ENCODE measurements around the gene PRKAR1A. TPM values are rescaled to one million over a fixed set of nuclear protein-coding genes. Genes with fewer than 3 reads are reported as not detected.

PRKAR1A gene
- total and polyA plus RNA-seq, 2 donors = 183 to 326 TPM

DNA sequence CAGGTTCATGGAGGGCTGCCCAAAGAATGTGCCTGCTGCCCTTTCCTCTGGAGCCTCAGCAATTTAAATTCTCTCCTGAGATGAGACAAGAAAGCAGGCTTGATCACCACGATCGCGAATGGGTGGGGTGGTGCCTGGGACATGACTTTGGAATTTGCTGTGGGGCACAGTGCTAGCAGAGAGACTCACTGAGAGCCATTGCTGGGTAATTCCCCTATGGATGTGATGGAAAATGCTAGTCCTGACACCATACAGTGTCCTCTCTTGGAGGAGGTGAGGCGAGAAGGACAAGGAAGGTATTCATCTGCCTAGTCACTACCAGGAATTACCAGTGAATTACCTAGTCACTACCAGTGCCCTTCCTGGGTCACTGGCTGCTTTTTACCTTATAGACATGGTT, 73.4 kb downstream of the PRKAR1A start:
- 80% methylated on average over 4 of the region's 4 CpGs for WGBS
- H3K36me3 ChIP-seq (ENCODE audit: insufficient read depth) = no peaks in the 10 kb centered on the region
- H3K27ac ChIP-seq (ENCODE audit: low read depth) = no peak overlapping the region
- H3K4me3 ChIP-seq (ENCODE audit: low read depth, low read length) = no peak overlapping the region
- DNase-seq (ENCODE audit: extremely low spot score) = no peak
- no peaks in the 10 kb centered on the region for H3K4me1 ChIP-seq (ENCODE audit: insufficient read depth)

DNA sequence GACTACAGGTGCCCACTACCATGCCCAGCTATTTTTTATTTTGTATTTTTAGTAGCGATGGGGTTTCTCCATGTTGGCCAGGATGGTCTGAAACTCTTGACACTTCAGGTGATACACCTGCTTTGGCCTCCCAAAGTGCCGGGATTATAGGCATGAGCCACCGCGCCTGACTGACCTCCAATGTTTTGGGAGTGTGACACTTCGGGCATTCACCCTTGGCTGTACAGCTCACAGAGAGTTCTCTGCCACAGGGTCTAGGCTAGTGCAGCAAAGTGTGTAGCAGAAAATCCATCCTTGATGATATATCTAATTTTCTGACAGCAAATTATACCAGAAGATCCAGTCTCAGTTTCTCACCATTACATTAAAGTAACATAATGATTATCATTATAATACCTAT, 74.8 kb downstream of the PRKAR1A start:
- no peak overlapping the region for H3K4me3 ChIP-seq (ENCODE audit: low read depth, low read length)
- 98% methylated on average over 5 of the region's 5 CpGs for WGBS
- H3K4me1 ChIP-seq (ENCODE audit: insufficient read depth) = no peaks in the 10 kb centered on the region
- no peaks in the 10 kb centered on the region for H3K36me3 ChIP-seq (ENCODE audit: insufficient read depth)
- DNase-seq (ENCODE audit: extremely low spot score) = no peak
- no peak overlapping the region for H3K27ac ChIP-seq (ENCODE audit: low read depth)

GRCh38 chr17:68587847-68588246, 75.6 kb downstream of the PRKAR1A start:
- H3K4me3 ChIP-seq (ENCODE audit: low read depth, low read length) = no peak overlapping the region
- WGBS = 87% methylated on average over 2 of the region's 2 CpGs
- H3K36me3 ChIP-seq (ENCODE audit: insufficient read depth) = no peaks in the 10 kb centered on the region
- DNase-seq (ENCODE audit: extremely low spot score) = no peak
- no peaks in the 10 kb centered on the region for H3K4me1 ChIP-seq (ENCODE audit: insufficient read depth)
- H3K27ac ChIP-seq (ENCODE audit: low read depth) = no peak overlapping the region

DNA sequence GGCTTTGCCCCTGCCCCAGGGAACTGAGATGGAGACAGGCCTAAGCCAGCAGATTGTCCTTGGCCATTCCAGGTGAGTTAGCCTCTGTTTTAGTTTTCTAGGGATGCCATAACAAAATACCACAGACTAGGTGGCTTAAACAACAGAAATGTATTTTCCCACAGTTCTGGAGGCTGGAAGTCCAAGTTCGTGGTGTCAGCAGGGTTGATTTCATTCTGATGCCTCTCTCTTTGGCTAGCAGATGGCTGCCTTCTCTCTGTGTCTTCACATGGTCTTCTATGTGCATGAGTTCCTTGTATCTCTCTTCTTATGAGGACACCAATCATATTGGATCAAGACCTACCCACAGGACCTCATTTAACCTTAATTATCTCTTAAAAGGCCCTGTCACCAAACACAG, 76.1 kb downstream of the PRKAR1A start:
- 79% methylated on average over 1 of the region's 1 CpG for WGBS
- Histone ChIP-seq H3K27ac (ENCODE audit: low read depth) (no peak overlapping the region), H3K4me1 (ENCODE audit: insufficient read depth) (no peaks in the 10 kb centered on the region), H3K36me3 (ENCODE audit: insufficient read depth) (no peaks in the 10 kb centered on the region), H3K4me3 (ENCODE audit: low read depth, low read length) (no peak overlapping the region)
- DNase-seq (ENCODE audit: extremely low spot score) = no peak

DNA sequence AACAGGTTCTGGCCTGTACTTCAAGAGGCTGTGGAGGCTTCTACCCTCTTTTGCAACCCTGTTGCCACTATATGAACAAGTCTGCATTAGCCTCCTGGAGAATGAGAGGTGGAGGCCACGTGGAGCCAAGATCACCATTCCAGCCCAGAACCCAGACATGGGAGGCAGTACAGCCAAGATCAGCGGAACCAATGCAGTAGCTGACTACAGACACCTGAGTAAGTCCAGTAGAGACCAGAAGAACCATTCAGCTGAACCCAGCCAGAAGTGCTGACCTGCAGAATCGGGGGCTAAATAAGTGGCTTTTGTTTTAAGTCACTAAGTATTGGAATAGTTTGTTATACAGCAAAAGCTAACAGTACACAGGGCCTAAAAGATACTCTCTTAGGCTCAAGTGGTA, 76.9 kb downstream of the PRKAR1A start:
- no peak for DNase-seq (ENCODE audit: extremely low spot score)
- Histone ChIP-seq H3K36me3 (ENCODE audit: insufficient read depth) (no peaks in the 10 kb centered on the region), H3K27ac (ENCODE audit: low read depth) (no peak overlapping the region), H3K4me3 (ENCODE audit: low read depth, low read length) (no peak overlapping the region), H3K4me1 (ENCODE audit: insufficient read depth) (peaks cover 2% of the 10 kb centered on the region)
- 94% methylated on average over 3 of the region's 3 CpGs for WGBS

DNA sequence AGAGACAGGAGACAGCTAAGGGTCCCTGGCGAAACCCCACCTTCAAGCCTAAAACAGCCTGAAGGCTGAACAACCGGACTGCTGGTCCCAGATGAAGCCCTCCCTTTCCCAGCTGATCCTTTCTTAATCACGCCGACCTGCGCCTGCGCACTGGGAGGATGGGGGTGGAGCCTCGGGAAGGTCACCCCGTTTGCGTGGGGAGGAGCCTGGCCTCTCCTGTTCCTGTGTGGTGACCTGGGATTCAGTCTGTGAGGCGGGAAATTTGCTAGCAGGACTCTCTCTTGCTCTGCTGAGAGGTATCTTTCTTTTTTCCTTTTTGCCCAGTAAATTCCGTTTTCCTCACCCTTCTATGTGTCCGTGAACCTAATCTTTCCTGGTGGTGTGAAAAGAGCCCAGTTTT, 79.4 kb downstream of the PRKAR1A start:
- 88% methylated on average over 12 of the region's 12 CpGs for WGBS
- Histone ChIP-seq H3K36me3 (ENCODE audit: insufficient read depth) (no peaks in the 10 kb centered on the region), H3K4me1 (ENCODE audit: insufficient read depth) (peaks cover 2% of the 10 kb centered on the region), H3K27ac (ENCODE audit: low read depth) (no peak overlapping the region), H3K4me3 (ENCODE audit: low read depth, low read length) (no peak overlapping the region)
- no peak for DNase-seq (ENCODE audit: extremely low spot score)

GRCh38 chr17:68592009-68592408, 79.8 kb downstream of the PRKAR1A start:
- Histone ChIP-seq H3K27ac (ENCODE audit: low read depth) (no peak overlapping the region), H3K36me3 (ENCODE audit: insufficient read depth) (no peaks in the 10 kb centered on the region), H3K4me3 (ENCODE audit: low read depth, low read length) (no peak overlapping the region), H3K4me1 (ENCODE audit: insufficient read depth) (peaks cover 2% of the 10 kb centered on the region)
- WGBS = 59% methylated on average over 2 of the region's 2 CpGs
- DNase-seq (ENCODE audit: extremely low spot score) = no peak

DNA sequence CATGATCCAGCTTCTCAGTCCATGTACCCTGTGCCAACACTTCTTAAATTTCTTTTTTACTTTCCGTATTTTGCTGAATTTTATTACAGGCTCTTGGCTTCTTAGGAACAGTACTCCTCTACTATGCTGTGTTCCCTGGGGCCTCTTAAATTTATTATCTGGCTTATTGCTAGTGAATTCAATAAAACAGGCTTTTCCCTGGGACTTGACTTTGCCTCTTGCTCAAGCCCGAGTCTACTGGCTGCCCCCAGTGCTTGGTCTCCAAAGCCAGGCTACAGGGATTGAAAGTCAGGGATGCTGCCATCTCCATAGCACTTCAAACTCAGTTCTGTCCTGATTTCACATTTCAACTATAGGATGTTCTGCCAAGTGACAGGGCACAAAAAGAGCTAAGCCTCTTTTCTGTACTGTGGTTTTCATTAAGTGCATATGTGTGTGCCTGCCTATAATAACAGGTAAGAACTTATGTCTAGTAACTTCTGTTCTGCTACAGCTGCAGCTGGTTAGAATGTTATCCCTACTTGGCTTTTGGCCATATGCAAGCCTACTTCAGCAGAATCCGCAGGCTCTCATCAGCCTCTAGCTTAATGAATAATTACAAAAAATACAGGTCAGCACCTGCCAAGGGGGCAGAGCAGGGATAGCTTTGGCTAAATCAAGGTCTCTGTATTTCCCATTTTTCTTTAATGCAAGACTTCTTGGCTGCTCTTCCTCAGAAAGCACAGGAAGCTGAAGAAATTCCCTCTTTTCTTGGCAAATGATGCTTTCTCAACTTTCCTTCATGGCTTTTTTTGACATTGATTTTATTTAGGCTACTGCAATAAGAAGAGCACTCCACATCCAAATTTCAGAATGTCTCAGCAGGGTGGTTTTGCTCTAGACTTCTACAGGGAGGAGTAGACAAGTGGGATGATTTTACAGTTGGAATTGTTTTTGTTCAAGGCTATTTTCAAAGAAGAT, 80.7 kb downstream of the PRKAR1A start:
- peak; percentile 63 for DNase-seq (ENCODE audit: extremely low spot score)
- Histone ChIP-seq H3K4me1 (ENCODE audit: insufficient read depth) (peaks cover 2% of the 10 kb centered on the region), H3K4me3 (ENCODE audit: low read depth, low read length) (no peak overlapping the region), H3K27ac (ENCODE audit: low read depth) (no peak overlapping the region), H3K36me3 (ENCODE audit: insufficient read depth) (no peaks in the 10 kb centered on the region)
- WGBS = 41% methylated on average over 3 of the region's 3 CpGs

DNA sequence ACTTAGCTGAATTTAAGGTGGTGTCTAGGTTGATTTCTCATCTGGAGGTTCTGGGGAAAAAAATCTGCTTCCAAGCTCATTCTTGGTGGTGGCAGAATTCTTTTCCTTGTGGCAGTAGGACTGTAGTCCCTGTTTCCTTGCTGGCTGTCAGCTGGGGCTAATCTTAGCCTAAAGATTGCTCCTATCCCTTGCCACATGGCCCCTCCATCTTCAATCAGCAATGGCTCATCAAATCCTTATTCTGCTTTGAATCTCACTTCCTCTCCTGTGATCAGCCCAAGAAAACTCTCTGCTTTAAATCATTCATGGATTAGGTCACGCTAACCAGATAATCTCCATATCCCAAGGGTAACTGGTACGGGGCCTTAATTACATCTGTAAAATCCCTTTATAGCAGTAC, 82.3 kb downstream of the PRKAR1A start:
- Histone ChIP-seq H3K27ac (ENCODE audit: low read depth) (no peak overlapping the region), H3K36me3 (ENCODE audit: insufficient read depth) (no peaks in the 10 kb centered on the region), H3K4me3 (ENCODE audit: low read depth, low read length) (no peak overlapping the region), H3K4me1 (ENCODE audit: insufficient read depth) (peaks cover 2% of the 10 kb centered on the region)
- 91% methylated on average over 2 of the region's 2 CpGs for WGBS
- DNase-seq (ENCODE audit: extremely low spot score) = no peak

DNA sequence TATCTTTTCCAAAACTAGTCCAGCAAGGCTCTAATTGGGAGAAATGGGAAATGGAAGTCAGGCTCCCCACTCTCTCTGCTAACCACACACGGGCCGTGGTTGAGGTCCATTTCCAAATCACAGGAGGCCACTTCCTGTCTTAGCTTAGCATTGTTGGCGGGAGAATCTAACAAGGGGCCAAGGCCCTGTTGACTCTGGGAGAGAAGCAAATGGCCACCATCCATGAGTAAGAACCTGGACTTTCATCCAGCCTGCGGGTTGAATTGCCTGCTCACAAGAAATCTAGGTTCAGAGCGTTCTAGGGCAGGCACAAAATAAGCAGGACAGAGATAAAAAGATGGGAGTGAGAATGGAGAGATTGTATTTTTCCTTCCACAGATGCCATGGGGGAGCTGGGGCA, 83.3 kb downstream of the PRKAR1A start:
- no peak overlapping the region for H3K27ac ChIP-seq (ENCODE audit: low read depth)
- H3K4me1 ChIP-seq (ENCODE audit: insufficient read depth) = peaks cover 2% of the 10 kb centered on the region
- no peaks in the 10 kb centered on the region for H3K36me3 ChIP-seq (ENCODE audit: insufficient read depth)
- H3K4me3 ChIP-seq (ENCODE audit: low read depth, low read length) = no peak overlapping the region
- 83% methylated on average over 5 of the region's 5 CpGs for WGBS
- DNase-seq (ENCODE audit: extremely low spot score) = no peak

DNA sequence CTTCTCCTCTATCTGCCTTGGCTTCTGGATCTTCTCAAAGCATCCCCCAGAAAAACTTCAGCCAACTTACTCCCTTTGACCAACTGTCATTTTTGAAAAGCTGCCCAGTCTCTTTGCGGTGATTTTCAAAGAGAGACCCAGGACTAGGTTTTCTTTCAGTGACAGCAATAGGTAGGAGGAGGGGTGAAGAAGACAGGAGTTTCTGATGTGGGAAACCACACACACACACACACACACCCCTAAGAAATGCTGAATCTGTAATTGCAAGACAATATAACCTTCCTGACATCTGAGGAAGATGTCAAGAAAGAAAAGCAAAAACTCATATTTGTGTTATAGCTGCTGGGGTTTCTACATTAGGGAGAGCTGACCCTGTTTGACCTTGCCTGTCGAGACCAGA, 83.8 kb downstream of the PRKAR1A start:
- H3K27ac ChIP-seq (ENCODE audit: low read depth) = no peak overlapping the region
- WGBS = 77% methylated on average over 2 of the region's 2 CpGs
- no peak overlapping the region for H3K4me3 ChIP-seq (ENCODE audit: low read depth, low read length)
- H3K4me1 ChIP-seq (ENCODE audit: insufficient read depth) = peaks cover 2% of the 10 kb centered on the region
- DNase-seq (ENCODE audit: extremely low spot score) = no peak
- no peaks in the 10 kb centered on the region for H3K36me3 ChIP-seq (ENCODE audit: insufficient read depth)

- H3K4me3 ChIP-seq (ENCODE audit: low read depth, low read length) = no peak overlapping the region
- peaks cover 2% of the 10 kb centered on the region for H3K4me1 ChIP-seq (ENCODE audit: insufficient read depth)
- DNase-seq (ENCODE audit: extremely low spot score) = no peak
- 95% methylated on average over 5 of the region's 5 CpGs for WGBS
- H3K27ac ChIP-seq (ENCODE audit: low read depth) = no peak overlapping the region
- H3K36me3 ChIP-seq (ENCODE audit: insufficient read depth) = no peaks in the 10 kb centered on the region
Observed at GRCh38 chr17:68596411-68596945, 84.2 kb downstream of the PRKAR1A start.

GRCh38 chr17:68598074-68598473, 85.8 kb downstream of the PRKAR1A start:
- no peaks in the 10 kb centered on the region for H3K36me3 ChIP-seq (ENCODE audit: insufficient read depth)
- no peak overlapping the region for H3K4me3 ChIP-seq (ENCODE audit: low read depth, low read length)
- H3K4me1 ChIP-seq (ENCODE audit: insufficient read depth) = peaks cover 2% of the 10 kb centered on the region
- 94% methylated on average over 4 of the region's 4 CpGs for WGBS
- no peak for DNase-seq (ENCODE audit: extremely low spot score)
- no peak overlapping the region for H3K27ac ChIP-seq (ENCODE audit: low read depth)

DNA sequence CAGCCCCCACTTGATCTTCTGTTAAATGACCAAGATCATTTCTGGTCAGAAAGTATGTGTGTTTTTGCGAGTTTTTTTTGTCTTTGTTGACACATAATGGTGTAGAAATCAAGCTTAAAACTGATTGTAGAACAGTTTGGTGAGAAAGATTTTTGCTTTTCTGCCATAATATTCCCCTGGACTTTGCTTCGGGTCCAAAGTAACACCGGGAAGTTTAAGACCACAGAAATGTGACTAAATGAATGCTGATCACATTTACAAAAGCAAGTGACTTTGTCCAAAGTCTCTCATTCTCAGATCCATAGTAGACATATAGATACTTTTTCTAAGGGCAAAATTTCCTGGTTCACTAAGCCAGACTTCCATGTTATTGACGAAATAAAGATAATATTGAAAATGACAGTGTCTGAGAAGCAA, 86.3 kb downstream of the PRKAR1A start:
- Histone ChIP-seq H3K4me1 (ENCODE audit: insufficient read depth) (peaks cover 2% of the 10 kb centered on the region), H3K4me3 (ENCODE audit: low read depth, low read length) (no peak overlapping the region), H3K36me3 (ENCODE audit: insufficient read depth) (no peaks in the 10 kb centered on the region), H3K27ac (ENCODE audit: low read depth) (no peak overlapping the region)
- DNase-seq (ENCODE audit: extremely low spot score) = no peak
- WGBS = 80% methylated on average over 4 of the region's 4 CpGs
